ENCODE results near the gene PABPC1L.

Gene PABPC1L

DNA sequence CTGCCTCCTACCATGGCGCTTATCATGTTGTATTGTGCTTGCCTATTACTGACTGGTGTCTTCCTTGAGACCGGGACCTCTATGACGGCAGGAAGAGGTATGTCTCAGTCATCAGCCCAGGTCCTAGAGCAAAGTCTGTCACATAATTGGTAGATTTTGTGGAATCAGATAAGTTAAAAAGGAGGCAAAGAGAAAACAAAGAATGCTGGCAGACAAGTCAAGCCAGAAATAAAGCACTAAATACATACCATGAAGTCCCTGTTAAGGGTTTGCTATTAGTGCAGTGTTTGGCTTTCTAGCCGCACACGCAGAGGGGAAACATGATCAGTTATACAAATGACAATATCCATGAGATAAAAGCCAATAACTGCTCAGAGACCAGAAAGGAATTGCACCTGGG is 44.4 kb downstream of the PABPC1L start:
- Histone ChIP-seq H3K9me3 (ENCODE audit: insufficient read depth, low read depth, low read length) (no peaks in the 10 kb centered on the region), H3K4ac (ENCODE audit: low read depth, low read length) (no peak overlapping the region), H3K18ac (ENCODE audit: low read length) (no peak overlapping the region), H3K4me2 (ENCODE audit: low read length) (peak overlapping the region; percentile 29), H3K9ac (ENCODE audit: low read length) (no peak overlapping the region), H2BK5ac (ENCODE audit: low read depth, low read length, poor library complexity) (peak overlapping the region; percentile 52), H3K27me3 (ENCODE audit: insufficient read depth, low read length) (no peaks in the 10 kb centered on the region), H3K14ac (ENCODE audit: low read length) (no peak overlapping the region), H2AK5ac (ENCODE audit: low read length) (no peak overlapping the region), H2AFZ (ENCODE audit: insufficient read depth, low read length, poor library complexity) (no peak overlapping the region), H3K79me2 (ENCODE audit: control insufficient read depth, insufficient read depth, low read length, poor library complexity) (peaks cover 2% of the 10 kb centered on the region), H2BK12ac (ENCODE audit: low read length) (no peak overlapping the region), H3K23ac (ENCODE audit: low read length) (no peak overlapping the region), H3K79me1 (ENCODE audit: low read length) (peaks cover 6% of the 10 kb centered on the region), H4K8ac (ENCODE audit: low read depth, low read length) (no peak overlapping the region), H3K4me3 (ENCODE audit: low read depth, low read length) (no peak overlapping the region), H3K27ac (ENCODE audit: low read depth, low read length) (peak overlapping the region; percentile 42), H2BK120ac (ENCODE audit: insufficient read depth, low read length, poor library complexity) (peak overlapping the region; percentile 54), H4K12ac (ENCODE audit: low read depth, low read length) (no peak overlapping the region), H3K4me1 (ENCODE audit: control insufficient read depth in 1 of 2, insufficient read depth in 2 of 2, low read length in 2 of 2) (peaks cover 10 to 26% of the 10 kb centered on the region in 2 experiments), H3K36me3 (ENCODE audit: control insufficient read depth in 1 of 2, insufficient read depth in 2 of 2, low read length in 2 of 2) (peaks cover 26 to 55% of the 10 kb centered on the region in 2 experiments), H4K91ac (ENCODE audit: low read depth, low read length) (no peak overlapping the region)
- peak; percentile 83 to 97 for DNase-seq
- no CpG with 5 or more reads among the region's 5 CpGs for WGBS (ENCODE audit: extremely low coverage, insufficient coverage, insufficient read length)

DNA sequence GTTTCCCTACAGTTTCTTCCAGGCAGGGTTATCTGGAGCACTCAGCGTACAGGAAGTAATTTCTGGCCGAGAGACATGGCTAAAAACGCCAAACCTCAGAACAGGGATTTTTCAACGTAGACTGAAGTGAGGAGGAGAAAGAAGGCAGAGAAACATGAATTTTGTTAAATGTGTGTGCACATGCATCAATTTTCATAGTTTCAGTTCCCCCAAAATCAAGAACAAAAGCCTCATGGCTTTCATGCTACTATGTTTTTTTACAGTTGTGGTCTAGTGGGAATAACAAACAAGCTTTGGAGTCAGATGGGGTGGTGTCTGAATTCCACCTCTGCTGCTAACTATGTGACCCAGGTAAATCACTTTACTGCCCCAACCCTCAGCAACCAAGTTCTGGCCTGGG is 45.4 kb downstream of the PABPC1L start:
- peak overlapping the region; percentile 37 for H3K27ac ChIP-seq (ENCODE audit: low read depth, low read length)
- no peak overlapping the region for H3K14ac ChIP-seq (ENCODE audit: low read length)
- H4K12ac ChIP-seq (ENCODE audit: low read depth, low read length) = no peak overlapping the region
- no peak overlapping the region for H3K18ac ChIP-seq (ENCODE audit: low read length)
- H3K4me3 ChIP-seq (ENCODE audit: low read depth, low read length) = no peak overlapping the region
- WGBS (ENCODE audit: extremely low coverage, insufficient coverage, insufficient read length) = no CpG with 5 or more reads among the region's 4 CpGs
- H2BK12ac ChIP-seq (ENCODE audit: low read length) = peak overlapping the region; percentile 11
- H2AFZ ChIP-seq (ENCODE audit: insufficient read depth, low read length, poor library complexity) = no peak overlapping the region
- H3K4ac ChIP-seq (ENCODE audit: low read depth, low read length) = no peak overlapping the region
- H3K9me3 ChIP-seq (ENCODE audit: insufficient read depth, low read depth, low read length) = no peaks in the 10 kb centered on the region
- peak overlapping the region; percentile 29 for H4K91ac ChIP-seq (ENCODE audit: low read depth, low read length)
- H2BK120ac ChIP-seq (ENCODE audit: insufficient read depth, low read length, poor library complexity) = peak overlapping the region; percentile 47
- peaks cover 4% of the 10 kb centered on the region for H3K79me2 ChIP-seq (ENCODE audit: control insufficient read depth, insufficient read depth, low read length, poor library complexity)
- no peak for DNase-seq
- peak overlapping the region; percentile 11 for H2AK5ac ChIP-seq (ENCODE audit: low read length)
- H3K36me3 ChIP-seq (ENCODE audit: control insufficient read depth in 1 of 2, insufficient read depth in 2 of 2, low read length in 2 of 2) = peaks cover 23 to 48% of the 10 kb centered on the region in 2 experiments
- no peak overlapping the region for H3K9ac ChIP-seq (ENCODE audit: low read length)
- peaks cover 10% of the 10 kb centered on the region for H3K79me1 ChIP-seq (ENCODE audit: low read length)
- H3K4me1 ChIP-seq (ENCODE audit: control insufficient read depth in 1 of 2, insufficient read depth in 2 of 2, low read length in 2 of 2) = peaks cover 10 to 28% of the 10 kb centered on the region in 2 experiments
- no peak overlapping the region for H3K23ac ChIP-seq (ENCODE audit: low read length)
- no peaks in the 10 kb centered on the region for H3K27me3 ChIP-seq (ENCODE audit: insufficient read depth, low read length)
- no peak overlapping the region for H2BK5ac ChIP-seq (ENCODE audit: low read depth, low read length, poor library complexity)
- H3K4me2 ChIP-seq (ENCODE audit: low read length) = no peak overlapping the region
- H4K8ac ChIP-seq (ENCODE audit: low read depth, low read length) = no peak overlapping the region

DNA sequence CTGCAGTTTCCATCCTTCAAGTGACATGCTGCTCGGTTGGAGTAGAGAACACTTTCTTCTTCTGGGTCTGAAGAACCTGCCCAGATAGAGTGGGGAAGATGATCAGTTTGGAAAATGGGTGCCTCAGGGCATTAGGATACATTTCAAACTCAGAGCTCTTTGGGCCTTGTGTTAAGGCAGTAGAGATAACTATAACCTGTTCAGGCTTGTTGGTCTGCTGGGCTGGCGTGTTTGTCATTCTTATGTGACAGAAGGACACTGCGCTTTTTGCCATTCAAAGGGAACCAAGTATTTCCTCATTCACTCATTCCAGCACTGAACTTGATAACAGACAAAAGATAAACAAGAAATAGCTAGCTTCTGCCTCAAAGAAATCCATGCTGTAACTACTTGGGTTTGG is 46.5 kb downstream of the PABPC1L start:
- Histone ChIP-seq H3K79me2 (ENCODE audit: control insufficient read depth, insufficient read depth, low read length, poor library complexity) (peaks cover 4% of the 10 kb centered on the region), H2BK120ac (ENCODE audit: insufficient read depth, low read length, poor library complexity) (no peak overlapping the region), H4K91ac (ENCODE audit: low read depth, low read length) (no peak overlapping the region), H3K36me3 (ENCODE audit: control insufficient read depth in 1 of 2, insufficient read depth in 2 of 2, low read length in 2 of 2) (peaks cover 18 to 36% of the 10 kb centered on the region in 2 experiments), H4K8ac (ENCODE audit: low read depth, low read length) (no peak overlapping the region), H3K14ac (ENCODE audit: low read length) (no peak overlapping the region), H3K27me3 (ENCODE audit: insufficient read depth, low read length) (no peaks in the 10 kb centered on the region), H3K18ac (ENCODE audit: low read length) (no peak overlapping the region), H2BK12ac (ENCODE audit: low read length) (no peak overlapping the region), H3K23ac (ENCODE audit: low read length) (no peak overlapping the region), H3K4me3 (ENCODE audit: low read depth, low read length) (no peak overlapping the region), H3K79me1 (ENCODE audit: low read length) (peaks cover 10% of the 10 kb centered on the region), H2AK5ac (ENCODE audit: low read length) (no peak overlapping the region), H2AFZ (ENCODE audit: insufficient read depth, low read length, poor library complexity) (no peak overlapping the region), H4K12ac (ENCODE audit: low read depth, low read length) (no peak overlapping the region), H3K9me3 (ENCODE audit: insufficient read depth, low read depth, low read length) (no peaks in the 10 kb centered on the region), H3K27ac (ENCODE audit: low read depth, low read length) (peak overlapping the region; percentile 15), H3K4me1 (ENCODE audit: control insufficient read depth in 1 of 2, insufficient read depth in 2 of 2, low read length in 2 of 2) (peaks cover 10 to 28% of the 10 kb centered on the region in 2 experiments), H3K9ac (ENCODE audit: low read length) (no peak overlapping the region), H3K4me2 (ENCODE audit: low read length) (no peak overlapping the region), H2BK5ac (ENCODE audit: low read depth, low read length, poor library complexity) (no peak overlapping the region), H3K4ac (ENCODE audit: low read depth, low read length) (no peak overlapping the region)
- WGBS (ENCODE audit: extremely low coverage, insufficient coverage, insufficient read length) = no CpG with 5 or more reads among the region's 3 CpGs
- peak; percentile 79 to 94 for DNase-seq

DNA sequence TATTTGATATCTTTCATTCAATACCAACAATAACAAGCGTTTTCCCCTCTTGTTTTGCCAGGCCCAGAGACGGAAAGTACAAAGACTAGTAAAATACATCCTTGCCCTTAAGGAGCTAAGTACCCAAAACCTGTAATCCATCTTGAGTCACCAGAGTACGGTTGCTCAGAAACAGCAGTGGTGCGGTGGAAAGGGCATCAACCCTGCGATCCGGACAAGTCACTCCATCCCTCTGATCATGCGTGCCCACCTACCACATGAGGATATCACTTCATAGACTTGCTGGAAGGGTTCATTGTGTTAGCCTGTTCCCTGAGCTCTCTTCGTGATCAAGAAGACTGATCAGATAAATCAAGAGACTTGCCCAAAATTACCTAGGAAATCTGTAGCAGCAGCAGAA is 48.4 kb downstream of the PABPC1L start:
- H2BK5ac ChIP-seq (ENCODE audit: low read depth, low read length, poor library complexity) = no peak overlapping the region
- H3K9ac ChIP-seq (ENCODE audit: low read length) = no peak overlapping the region
- H3K36me3 ChIP-seq (ENCODE audit: control insufficient read depth in 1 of 2, insufficient read depth in 2 of 2, low read length in 2 of 2) = peaks cover 14 to 24% of the 10 kb centered on the region in 2 experiments
- H2BK120ac ChIP-seq (ENCODE audit: insufficient read depth, low read length, poor library complexity) = no peak overlapping the region
- H4K91ac ChIP-seq (ENCODE audit: low read depth, low read length) = no peak overlapping the region
- no peak overlapping the region for H2AFZ ChIP-seq (ENCODE audit: insufficient read depth, low read length, poor library complexity)
- peaks cover 10 to 30% of the 10 kb centered on the region in 2 experiments for H3K4me1 ChIP-seq (ENCODE audit: control insufficient read depth in 1 of 2, insufficient read depth in 2 of 2, low read length in 2 of 2)
- H4K12ac ChIP-seq (ENCODE audit: low read depth, low read length) = no peak overlapping the region
- no peak overlapping the region for H3K23ac ChIP-seq (ENCODE audit: low read length)
- peaks cover 4% of the 10 kb centered on the region for H3K79me2 ChIP-seq (ENCODE audit: control insufficient read depth, insufficient read depth, low read length, poor library complexity)
- H3K18ac ChIP-seq (ENCODE audit: low read length) = peak overlapping the region; percentile 42
- no peak overlapping the region for H4K8ac ChIP-seq (ENCODE audit: low read depth, low read length)
- peak overlapping the region; percentile 58 for H2AK5ac ChIP-seq (ENCODE audit: low read length)
- H3K4ac ChIP-seq (ENCODE audit: low read depth, low read length) = peak overlapping the region; percentile 75
- no peak overlapping the region for H3K4me3 ChIP-seq (ENCODE audit: low read depth, low read length)
- no CpG with 5 or more reads among the region's 8 CpGs for whole genome bisulfite sequencing (ENCODE audit: extremely low coverage, insufficient coverage, insufficient read length)
- no peak overlapping the region for H3K4me2 ChIP-seq (ENCODE audit: low read length)
- peaks cover 10% of the 10 kb centered on the region for H3K79me1 ChIP-seq (ENCODE audit: low read length)
- H2BK12ac ChIP-seq (ENCODE audit: low read length) = no peak overlapping the region
- H3K14ac ChIP-seq (ENCODE audit: low read length) = no peak overlapping the region
- no peaks in the 10 kb centered on the region for H3K9me3 ChIP-seq (ENCODE audit: insufficient read depth, low read depth, low read length)
- no peaks in the 10 kb centered on the region for H3K27me3 ChIP-seq (ENCODE audit: insufficient read depth, low read length)
- H3K27ac ChIP-seq (ENCODE audit: low read depth, low read length) = no peak overlapping the region
- DNase-seq = no peak

All from trophoblast cell (in vitro differentiated cells and primary cell).